ENCODE data around the gene BCAT1.

The BCAT1 gene

GRCh38 chr12:24845615-24846014 is 103.3 kb downstream of the BCAT1 start:
- Histone ChIP-seq H3K36me3 (ENCODE audit: control insufficient read depth, insufficient read depth, low read length) (no peaks in the 10 kb centered on the region), H3K9me3 (ENCODE audit: control insufficient read depth, insufficient read depth, low read length) (no peaks in the 10 kb centered on the region), H3K4me3 (ENCODE audit: low read depth, low read length) (no peak overlapping the region)

GRCh38 chr12:24840046-24840800 is 108.7 kb downstream of the BCAT1 start:
- Histone ChIP-seq H3K36me3 (ENCODE audit: control insufficient read depth, insufficient read depth, low read length) (no peaks in the 10 kb centered on the region), H3K4me3 (ENCODE audit: low read depth, low read length) (no peak overlapping the region), H3K9ac (ENCODE audit: low read depth, low read length) (no peak overlapping the region), H3K27me3 (ENCODE audit: control insufficient read depth, insufficient read depth, low read length) (no peaks in the 10 kb centered on the region), H3K9me3 (ENCODE audit: control insufficient read depth, insufficient read depth, low read length) (no peaks in the 10 kb centered on the region), H3K4me1 (ENCODE audit: control insufficient read depth, insufficient read depth, low read length) (no peaks in the 10 kb centered on the region)

More at GRCh38 chr12:24845615-24846014, 103.3 kb downstream of the BCAT1 start:
- H3K9ac ChIP-seq (ENCODE audit: low read depth, low read length), result no peak overlapping the region
- H3K27me3 ChIP-seq (ENCODE audit: control insufficient read depth, insufficient read depth, low read length), result no peaks in the 10 kb centered on the region
- no peaks in the 10 kb centered on the region for H3K4me1 ChIP-seq (ENCODE audit: control insufficient read depth, insufficient read depth, low read length)

GRCh38 chr12:24839268-24839791 is 109.6 kb downstream of the BCAT1 start:
- Histone ChIP-seq H3K9ac (ENCODE audit: low read depth, low read length) (no peak overlapping the region), H3K36me3 (ENCODE audit: control insufficient read depth, insufficient read depth, low read length) (no peaks in the 10 kb centered on the region), H3K4me1 (ENCODE audit: control insufficient read depth, insufficient read depth, low read length) (no peaks in the 10 kb centered on the region), H3K4me3 (ENCODE audit: low read depth, low read length) (no peak overlapping the region), H3K9me3 (ENCODE audit: control insufficient read depth, insufficient read depth, low read length) (no peaks in the 10 kb centered on the region), H3K27me3 (ENCODE audit: control insufficient read depth, insufficient read depth, low read length) (no peaks in the 10 kb centered on the region)

GRCh38 chr12:24838531-24838950 is 110.4 kb downstream of the BCAT1 start:
- Histone ChIP-seq H3K27me3 (ENCODE audit: control insufficient read depth, insufficient read depth, low read length) (no peaks in the 10 kb centered on the region), H3K36me3 (ENCODE audit: control insufficient read depth, insufficient read depth, low read length) (no peaks in the 10 kb centered on the region), H3K9me3 (ENCODE audit: control insufficient read depth, insufficient read depth, low read length) (no peaks in the 10 kb centered on the region), H3K4me3 (ENCODE audit: low read depth, low read length) (no peak overlapping the region), H3K4me1 (ENCODE audit: control insufficient read depth, insufficient read depth, low read length) (no peaks in the 10 kb centered on the region), H3K9ac (ENCODE audit: low read depth, low read length) (no peak overlapping the region)

GRCh38 chr12:24835377-24835776 is 113.5 kb downstream of the BCAT1 start:
- no peaks in the 10 kb centered on the region for H3K4me1 ChIP-seq (ENCODE audit: control insufficient read depth, insufficient read depth, low read length)
- H3K9me3 ChIP-seq (ENCODE audit: control insufficient read depth, insufficient read depth, low read length), result no peaks in the 10 kb centered on the region
- H3K9ac ChIP-seq (ENCODE audit: low read depth, low read length), result no peak overlapping the region
- no peaks in the 10 kb centered on the region for H3K36me3 ChIP-seq (ENCODE audit: control insufficient read depth, insufficient read depth, low read length)
- no peak overlapping the region for H3K4me3 ChIP-seq (ENCODE audit: low read depth, low read length)
- no peaks in the 10 kb centered on the region for H3K27me3 ChIP-seq (ENCODE audit: control insufficient read depth, insufficient read depth, low read length)

- H3K4me1 ChIP-seq (ENCODE audit: control insufficient read depth, insufficient read depth, low read length), result no peaks in the 10 kb centered on the region
- H3K9ac ChIP-seq (ENCODE audit: low read depth, low read length), result no peak overlapping the region
- no peak overlapping the region for H3K4me3 ChIP-seq (ENCODE audit: low read depth, low read length)
- H3K27me3 ChIP-seq (ENCODE audit: control insufficient read depth, insufficient read depth, low read length), result no peaks in the 10 kb centered on the region
- H3K36me3 ChIP-seq (ENCODE audit: control insufficient read depth, insufficient read depth, low read length), result no peaks in the 10 kb centered on the region
- no peaks in the 10 kb centered on the region for H3K9me3 ChIP-seq (ENCODE audit: control insufficient read depth, insufficient read depth, low read length)
Measured at GRCh38 chr12:24833513-24833912, 115.4 kb downstream of the BCAT1 start.

GRCh38 chr12:24823808-24824515 is 124.9 kb downstream of the BCAT1 start:
- H3K9ac ChIP-seq (ENCODE audit: low read depth, low read length), result no peak overlapping the region
- H3K36me3 ChIP-seq (ENCODE audit: control insufficient read depth, insufficient read depth, low read length), result no peaks in the 10 kb centered on the region
- no peaks in the 10 kb centered on the region for H3K4me1 ChIP-seq (ENCODE audit: control insufficient read depth, insufficient read depth, low read length)

GRCh38 chr12:24822121-24822899 is 126.6 kb downstream of the BCAT1 start:
- H3K4me1 ChIP-seq (ENCODE audit: control insufficient read depth, insufficient read depth, low read length), result no peaks in the 10 kb centered on the region
- H3K36me3 ChIP-seq (ENCODE audit: control insufficient read depth, insufficient read depth, low read length), result no peaks in the 10 kb centered on the region
- no peak overlapping the region for H3K4me3 ChIP-seq (ENCODE audit: low read depth, low read length)
- H3K9me3 ChIP-seq (ENCODE audit: control insufficient read depth, insufficient read depth, low read length), result no peaks in the 10 kb centered on the region
- H3K27me3 ChIP-seq (ENCODE audit: control insufficient read depth, insufficient read depth, low read length), result no peaks in the 10 kb centered on the region
- H3K9ac ChIP-seq (ENCODE audit: low read depth, low read length), result no peak overlapping the region

More at GRCh38 chr12:24823808-24824515, 124.9 kb downstream of the BCAT1 start:
- Histone ChIP-seq H3K4me3 (ENCODE audit: low read depth, low read length) (no peak overlapping the region), H3K27me3 (ENCODE audit: control insufficient read depth, insufficient read depth, low read length) (no peaks in the 10 kb centered on the region), H3K9me3 (ENCODE audit: control insufficient read depth, insufficient read depth, low read length) (no peaks in the 10 kb centered on the region)

- Histone ChIP-seq H3K36me3 (ENCODE audit: control insufficient read depth, insufficient read depth, low read length) (no peaks in the 10 kb centered on the region), H3K27me3 (ENCODE audit: control insufficient read depth, insufficient read depth, low read length) (no peaks in the 10 kb centered on the region), H3K4me3 (ENCODE audit: low read depth, low read length) (no peak overlapping the region), H3K9me3 (ENCODE audit: control insufficient read depth, insufficient read depth, low read length) (no peaks in the 10 kb centered on the region), H3K9ac (ENCODE audit: low read depth, low read length) (no peak overlapping the region), H3K4me1 (ENCODE audit: control insufficient read depth, insufficient read depth, low read length) (no peaks in the 10 kb centered on the region)
Measured at GRCh38 chr12:24821691-24822090, 127.2 kb downstream of the BCAT1 start.

GRCh38 chr12:24820872-24821271 is 128.0 kb downstream of the BCAT1 start:
- no peaks in the 10 kb centered on the region for H3K36me3 ChIP-seq (ENCODE audit: control insufficient read depth, insufficient read depth, low read length)
- no peak overlapping the region for H3K9ac ChIP-seq (ENCODE audit: low read depth, low read length)
- no peaks in the 10 kb centered on the region for H3K4me1 ChIP-seq (ENCODE audit: control insufficient read depth, insufficient read depth, low read length)
- no peaks in the 10 kb centered on the region for H3K9me3 ChIP-seq (ENCODE audit: control insufficient read depth, insufficient read depth, low read length)
- no peaks in the 10 kb centered on the region for H3K27me3 ChIP-seq (ENCODE audit: control insufficient read depth, insufficient read depth, low read length)
- H3K4me3 ChIP-seq (ENCODE audit: low read depth, low read length), result no peak overlapping the region

GRCh38 chr12:24818351-24818750 is 130.6 kb downstream of the BCAT1 start:
- H3K27me3 ChIP-seq (ENCODE audit: control insufficient read depth, insufficient read depth, low read length), result no peaks in the 10 kb centered on the region

More at GRCh38 chr12:24818351-24818750, 130.6 kb downstream of the BCAT1 start:
- Histone ChIP-seq H3K4me1 (ENCODE audit: control insufficient read depth, insufficient read depth, low read length) (no peaks in the 10 kb centered on the region), H3K36me3 (ENCODE audit: control insufficient read depth, insufficient read depth, low read length) (no peaks in the 10 kb centered on the region), H3K9me3 (ENCODE audit: control insufficient read depth, insufficient read depth, low read length) (no peaks in the 10 kb centered on the region), H3K4me3 (ENCODE audit: low read depth, low read length) (no peak overlapping the region), H3K9ac (ENCODE audit: low read depth, low read length) (no peak overlapping the region)

All from iPS-15b (cell line).